HG02938 (cell line): ENCODE results near the gene TVP23B.
A peak's percentile ranks its signal among the peaks of the same experiment; 100 is the strongest.
"Not testable (repeated sequence)": the region's sequence is repeated elsewhere in the genome, so short reads cannot be mapped to it uniquely, and the experiment has no call there.

ENCODE experiments used
- ATAC-seq: cut with Tn5 transposase; IDR thresholded peaks from one replicate; pipeline ENCODE4 v1.9.1; 2021; ENCODE audit warnings: mild to moderate bottlenecking, moderate library complexity; ENCODE audit not compliant: unreplicated experiment

Gene TVP23B

GRCh38 chr17:18786890-18787289 is 5.9 kb downstream of the TVP23B start:
- ATAC-seq, result not testable (repeated sequence)

GRCh38 chr17:18791402-18791801 is 10.4 kb downstream of the TVP23B start:
- not testable (repeated sequence) for ATAC-seq

GRCh38 chr17:18794841-18795240 is 13.9 kb downstream of the TVP23B start:
- ATAC-seq, result not testable (repeated sequence)

DNA sequence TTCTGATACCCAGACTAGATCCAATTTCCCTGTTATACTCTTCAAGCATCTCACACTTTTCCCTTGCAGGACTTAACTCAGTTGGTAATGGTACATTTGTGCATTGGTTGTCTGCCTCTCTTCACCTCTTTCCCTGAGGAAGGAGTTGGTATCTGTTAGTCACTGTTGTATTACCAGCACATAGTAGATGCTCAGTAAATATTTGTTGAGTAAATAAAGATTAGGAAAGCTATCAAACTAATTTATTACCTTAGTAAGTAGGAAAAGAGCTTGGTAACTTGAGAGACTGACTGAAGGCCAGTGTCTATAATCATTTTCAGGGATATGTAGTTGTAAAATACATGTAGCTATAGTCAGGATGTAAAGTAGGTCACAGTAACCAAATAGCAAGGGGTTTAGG is 15.9 kb downstream of the TVP23B start:
- ATAC-seq, result not testable (repeated sequence)

DNA sequence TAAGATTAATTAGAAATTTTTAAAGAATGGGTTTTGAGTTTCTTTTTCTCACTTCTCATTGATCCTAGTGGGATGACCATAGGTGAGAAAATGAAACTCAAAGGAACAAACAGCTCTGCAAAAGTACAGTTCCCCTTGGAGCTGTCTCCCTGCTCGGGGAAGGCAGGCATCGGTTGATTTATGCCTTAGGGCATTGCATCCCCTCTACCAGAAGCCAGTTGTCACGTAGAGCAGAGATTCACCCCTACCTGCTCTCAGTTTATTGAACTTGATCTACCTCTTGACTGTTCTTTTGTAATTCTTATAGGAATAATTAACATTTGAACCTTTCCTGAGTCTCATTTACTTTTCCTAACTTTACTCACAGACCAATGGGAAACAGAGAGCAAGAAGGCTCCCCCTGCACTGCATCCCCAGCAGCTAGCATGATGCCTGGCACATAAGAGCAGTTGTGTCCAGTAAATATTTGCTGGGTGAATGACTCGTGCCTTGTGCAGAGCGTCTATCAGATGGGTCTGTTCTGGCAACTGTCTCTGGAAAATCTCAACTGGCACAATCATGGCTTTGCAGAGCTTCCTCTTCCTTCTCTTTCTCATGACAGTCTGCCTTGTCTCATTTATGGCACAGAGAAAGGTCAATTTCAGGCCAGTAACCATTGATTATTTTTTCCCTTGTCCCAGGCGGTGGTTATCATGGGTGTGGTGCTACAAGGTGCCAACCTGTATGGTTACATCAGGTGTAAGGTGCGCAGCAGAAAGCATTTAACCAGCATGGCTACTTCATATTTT is 22.7 kb downstream of the TVP23B start:
- ATAC-seq, result not testable (repeated sequence)

GRCh38 chr17:18815924-18816323 is 34.9 kb downstream of the TVP23B start:
- not testable (repeated sequence) for ATAC-seq

- ATAC-seq, result not testable (repeated sequence)
These were observed 35.7 kb downstream of the TVP23B start for GRCh38 chr17:18816489-18817371.

DNA sequence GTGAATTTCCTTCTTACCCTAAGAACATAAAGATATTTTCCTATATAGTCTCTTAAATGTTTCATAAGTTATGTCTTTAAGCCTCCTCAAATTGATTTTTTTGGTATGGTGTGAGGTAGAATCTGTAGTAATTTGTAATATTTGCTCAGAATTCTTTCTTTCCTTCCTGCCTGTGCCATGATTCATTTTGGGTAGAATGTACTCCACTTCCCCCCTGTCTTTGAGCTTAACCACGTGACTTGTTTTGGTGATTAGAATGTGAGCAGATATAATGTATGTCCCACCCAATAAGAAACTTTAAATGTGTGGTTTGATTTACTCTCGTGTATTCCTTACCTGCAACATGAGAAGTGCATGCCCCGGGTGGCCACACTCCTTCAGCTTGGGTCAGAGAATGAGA is 40.4 kb downstream of the TVP23B start:
- not testable (repeated sequence) for ATAC-seq

- not testable (repeated sequence) for ATAC-seq
These were observed 46.6 kb downstream of the TVP23B start for GRCh38 chr17:18827613-18828012.

DNA sequence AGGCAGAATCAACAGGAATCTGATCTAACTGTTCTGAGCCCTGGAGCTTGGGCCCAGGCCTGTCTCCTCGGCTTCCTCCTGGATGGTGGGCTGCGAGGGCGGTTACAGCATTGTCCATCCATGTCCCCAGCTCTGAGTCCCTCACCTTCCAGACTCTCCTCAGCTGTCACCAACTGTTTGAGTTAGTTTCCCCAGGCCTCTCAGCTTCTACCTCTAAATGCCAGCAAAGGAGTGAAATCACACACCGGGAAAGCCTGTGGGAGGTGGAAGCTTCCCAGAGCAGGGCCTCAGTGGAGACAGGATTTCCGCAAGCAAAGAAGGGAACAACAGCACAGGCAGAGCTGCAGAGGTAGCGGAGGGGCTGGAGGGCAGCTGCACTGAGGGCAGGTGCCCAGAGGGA is 67.5 kb downstream of the TVP23B start:
- no peak for ATAC-seq

- no peak for ATAC-seq
These were observed 69.7 kb downstream of the TVP23B start for GRCh38 chr17:18850679-18851078.

GRCh38 chr17:18851201-18851600 is 70.2 kb downstream of the TVP23B start:
- no peak for ATAC-seq

- no peak for ATAC-seq
These were observed 74.0 kb downstream of the TVP23B start for GRCh38 chr17:18854956-18855355.

DNA sequence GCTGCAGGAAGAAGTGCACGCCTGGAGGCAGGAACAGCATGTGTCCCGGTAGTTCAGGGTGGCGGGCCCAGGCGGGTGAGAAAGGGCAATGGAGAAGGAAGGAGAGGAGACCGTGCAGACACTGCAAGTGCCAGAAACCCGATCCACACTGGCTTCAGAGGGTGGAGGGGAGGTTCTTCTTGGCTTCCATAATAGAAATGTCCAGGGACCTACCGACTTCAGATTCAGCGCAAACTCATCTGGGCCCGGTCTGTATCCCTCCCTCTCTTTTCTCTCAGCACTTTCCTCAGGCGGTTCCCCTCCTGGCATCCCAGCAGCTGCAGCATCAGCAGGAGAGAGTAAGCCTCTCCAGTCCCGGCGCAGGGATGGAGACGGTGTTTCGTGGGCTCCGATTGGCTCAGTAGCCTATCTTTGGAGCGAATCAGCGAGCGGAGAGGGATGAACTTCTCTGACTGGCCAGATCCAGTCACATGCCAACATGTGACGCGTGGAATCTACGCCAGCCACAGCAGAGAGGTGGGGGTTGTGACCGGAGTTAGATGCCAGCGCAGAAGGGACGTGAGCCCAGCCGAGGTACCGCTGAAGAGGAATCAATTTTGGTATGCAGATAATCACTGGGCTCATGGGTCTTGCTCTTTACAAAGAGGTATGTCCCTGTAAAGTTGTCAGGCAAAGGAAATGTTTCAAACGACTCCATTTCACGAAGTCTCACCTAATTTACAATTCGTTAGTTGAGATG is 75.0 kb downstream of the TVP23B start:
- peak; percentile 66 for ATAC-seq
